Right atrium auricular region (tissue), 2 donors: ENCODE results near the gene GRM5. TPM values are rescaled to one million over a fixed set of nuclear protein-coding genes. Genes with fewer than 3 reads are reported as not detected.

Experiments used
- total RNA-seq, 2 donors: library from RNA; depleted of rRNA; stranded (reverse); fragments of >200 nt; gene quantifications; one replicate each; pipeline ENCODE4 v1.1.0, GENCODE V29; 2016

GRM5 gene
- total RNA-seq, 2 donors from 2014 or later, result not detected

Other genes with a start within 250 kb of the GRM5 start
- gene TYR, start 111.9 kb upstream of the GRM5 start, total RNA-seq, result not detected